ENCODE measurements around the gene CAPN3.
A peak's percentile ranks its signal among the peaks of the same experiment; 100 is the strongest.
"Not testable (repeated sequence)": the region's sequence is repeated elsewhere in the genome, so short reads cannot be mapped to it uniquely, and the experiment has no call there.

CAPN3 gene

DNA sequence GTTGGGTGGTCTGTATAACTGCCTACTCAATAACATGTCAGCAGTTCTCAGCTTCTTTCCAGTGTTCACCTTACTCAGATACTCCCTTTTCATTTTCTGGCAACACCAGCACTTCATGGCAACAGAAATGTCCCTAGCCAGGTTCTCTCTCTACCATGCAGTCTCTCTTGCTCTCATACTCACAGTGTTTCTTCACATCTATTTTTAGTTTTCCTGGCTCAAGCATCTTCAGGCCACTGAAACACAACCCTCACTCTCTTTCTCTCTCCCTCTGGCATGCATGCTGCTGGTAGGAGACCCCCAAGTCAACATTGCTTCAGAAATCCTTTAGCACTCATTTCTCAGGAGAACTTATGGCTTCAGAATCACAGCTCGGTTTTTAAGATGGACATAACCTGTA is at the start of gene CAPN3:
CAPN3 (plus strand) TSS at position 253 of the 400 bp plus-strand sequence. CDS start 305 bp downstream, outside the sequence.
- DNase-seq, result no peak

DNA sequence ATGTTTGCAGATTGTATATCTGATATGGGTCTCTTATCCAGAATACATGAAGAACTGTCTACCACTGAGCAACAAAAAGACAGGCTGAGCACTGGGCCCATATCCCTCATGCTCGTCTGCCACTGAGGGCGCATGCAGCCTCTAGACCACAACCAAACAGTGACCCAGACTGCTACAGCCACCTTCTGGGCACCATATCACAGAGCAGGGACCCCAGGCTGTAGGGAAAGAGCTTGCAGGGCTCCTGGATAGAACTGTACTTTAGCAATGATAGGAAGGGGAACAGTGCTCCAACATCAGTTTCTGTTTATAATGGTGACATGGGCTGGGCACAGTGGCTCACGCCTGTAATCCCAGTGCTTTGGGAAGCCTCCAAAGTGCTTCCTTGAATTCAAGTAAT is 45.8 kb upstream of the CAPN3 start:
- no peak for DNase-seq

DNA sequence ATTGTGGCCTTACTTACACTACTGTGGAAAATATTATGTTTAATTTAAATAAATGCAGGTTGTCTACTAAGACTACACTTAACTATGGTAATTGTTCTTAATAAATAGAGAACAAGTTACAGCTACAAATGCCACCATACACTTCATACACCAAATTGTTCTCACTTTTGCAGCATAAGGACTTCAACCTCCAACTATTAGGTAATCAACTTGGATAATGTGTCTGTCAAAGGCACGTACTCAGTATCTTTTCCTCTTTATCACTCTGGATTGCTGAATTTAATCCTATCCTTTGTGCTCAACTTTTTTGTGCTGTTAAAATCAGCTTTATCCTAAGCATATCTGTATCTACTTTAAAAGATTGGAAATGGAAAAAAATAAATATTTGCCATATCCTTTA is 44.5 kb upstream of the CAPN3 start:
- no peak for DNase-seq

DNA sequence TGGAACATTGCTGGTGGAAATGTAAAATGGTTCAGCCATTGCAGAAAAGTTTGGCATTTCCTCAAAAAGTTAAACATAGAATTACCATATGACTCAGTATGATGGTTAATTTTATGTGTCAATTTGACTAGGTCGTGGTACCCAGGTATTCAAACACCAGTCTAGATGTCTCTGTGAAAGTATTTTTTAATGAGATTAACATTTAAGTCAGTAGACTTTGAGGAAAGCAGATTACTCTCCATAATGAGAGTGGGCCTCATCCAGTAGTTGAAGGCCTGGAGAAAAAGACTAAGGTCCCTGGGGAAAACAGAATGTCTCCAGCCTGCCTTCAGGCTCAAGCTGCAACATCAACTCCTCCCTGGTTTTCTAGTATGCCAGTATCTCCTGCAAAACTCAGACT is 43.8 kb upstream of the CAPN3 start:
- no peak for DNase-seq

DNA sequence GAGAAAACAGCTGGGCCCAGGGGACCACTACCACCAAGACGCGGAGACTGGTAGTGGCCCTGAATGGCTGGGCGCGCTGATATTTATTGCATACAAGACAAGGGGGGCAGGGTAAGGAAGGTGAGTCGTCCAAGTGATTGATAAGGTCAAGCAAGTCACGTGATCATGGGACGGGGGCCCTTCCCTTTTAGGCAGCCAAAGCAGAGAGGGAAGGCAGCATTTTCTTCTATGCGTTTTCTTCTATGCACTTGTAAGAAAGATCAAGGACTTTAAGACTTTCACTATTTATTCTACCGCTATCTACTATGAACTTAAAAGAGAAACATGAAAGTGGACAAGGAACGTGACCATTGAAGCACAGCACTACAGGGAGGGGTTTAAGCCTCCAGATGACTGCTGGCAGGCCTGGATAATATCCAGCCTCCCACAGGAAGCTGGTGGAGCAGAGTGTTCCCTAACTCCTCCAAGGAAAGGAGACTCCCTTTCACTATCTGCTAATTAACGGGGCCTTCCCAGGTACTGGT is 43.0 kb upstream of the CAPN3 start:
- not testable (repeated sequence) for DNase-seq

DNA sequence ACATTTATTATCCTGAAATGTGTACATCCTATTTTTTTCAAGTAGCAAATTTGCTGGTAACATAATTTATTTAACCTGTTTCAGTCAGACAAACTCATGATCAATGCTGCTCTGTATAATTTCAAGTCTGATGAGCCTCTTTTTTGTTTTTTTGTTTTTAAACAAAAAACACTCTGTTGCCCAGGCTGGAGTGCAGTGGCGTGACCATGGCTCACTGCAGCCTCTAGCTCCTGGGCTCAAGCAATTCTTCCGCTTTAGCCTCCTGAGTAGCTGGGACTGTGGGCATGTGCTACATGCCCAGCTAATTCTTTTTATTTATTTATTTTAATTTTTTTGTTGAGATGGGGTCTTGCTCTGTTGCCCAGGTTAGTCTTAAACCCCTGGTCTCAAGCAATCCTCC is 40.1 kb upstream of the CAPN3 start:
- no peak for DNase-seq

DNA sequence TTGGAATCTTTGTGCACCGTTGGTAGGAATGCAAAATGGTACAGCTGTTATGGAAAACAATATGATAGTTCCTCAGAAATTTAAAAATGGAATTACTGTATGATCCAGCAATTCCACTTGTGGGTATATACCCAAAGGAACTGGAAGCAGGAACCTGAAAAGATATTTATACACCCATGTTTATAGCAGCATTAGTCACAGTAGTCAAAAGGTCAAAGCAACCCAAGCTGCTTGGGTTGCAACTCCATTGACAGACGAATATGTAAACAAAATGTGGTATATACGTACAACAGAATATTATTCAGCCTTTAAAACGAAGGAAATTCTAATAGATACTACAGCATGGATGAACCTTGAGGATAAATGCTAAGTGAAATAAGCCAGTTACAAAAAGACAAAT is 35.0 kb upstream of the CAPN3 start:
- no peak for DNase-seq

DNA sequence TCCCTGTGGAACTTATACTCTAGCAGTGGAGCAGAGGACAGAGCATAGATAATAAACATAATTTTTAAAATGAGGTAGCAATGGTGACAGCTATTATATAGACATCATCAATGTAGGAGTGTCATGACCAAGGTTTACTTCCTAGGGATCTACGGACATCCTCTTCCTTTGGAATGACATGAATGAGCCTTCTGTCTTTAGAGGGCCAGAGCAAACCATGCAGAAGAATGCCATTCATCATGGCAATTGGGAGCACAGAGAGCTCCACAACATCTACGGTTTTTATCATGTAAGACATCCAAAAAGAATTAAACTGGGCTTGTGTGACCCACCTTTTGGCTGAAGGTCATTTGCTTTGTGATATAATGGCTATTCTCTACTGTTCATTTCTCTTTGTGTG is 30.1 kb upstream of the CAPN3 start:
- DNase-seq, result peak; percentile 15

DNA sequence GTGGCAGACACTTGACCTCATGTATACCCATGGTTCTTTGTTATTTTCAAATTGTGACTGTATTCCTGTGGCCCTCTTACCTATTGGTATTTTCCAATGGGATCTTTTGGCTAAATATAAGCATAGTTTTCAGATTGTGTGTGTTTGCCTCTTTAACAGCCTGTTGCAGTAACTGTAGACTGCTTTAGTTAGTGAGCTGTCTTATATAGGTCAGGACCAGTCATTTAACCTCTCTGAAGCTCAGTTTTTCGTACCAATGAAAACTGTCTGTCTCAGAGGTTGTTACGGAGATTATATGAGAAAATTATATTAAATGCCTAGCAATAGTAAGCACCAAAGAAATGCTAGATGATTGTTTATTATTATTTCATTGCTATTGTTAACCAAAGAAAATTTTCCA is 29.3 kb upstream of the CAPN3 start:
- DNase-seq, result no peak

DNA sequence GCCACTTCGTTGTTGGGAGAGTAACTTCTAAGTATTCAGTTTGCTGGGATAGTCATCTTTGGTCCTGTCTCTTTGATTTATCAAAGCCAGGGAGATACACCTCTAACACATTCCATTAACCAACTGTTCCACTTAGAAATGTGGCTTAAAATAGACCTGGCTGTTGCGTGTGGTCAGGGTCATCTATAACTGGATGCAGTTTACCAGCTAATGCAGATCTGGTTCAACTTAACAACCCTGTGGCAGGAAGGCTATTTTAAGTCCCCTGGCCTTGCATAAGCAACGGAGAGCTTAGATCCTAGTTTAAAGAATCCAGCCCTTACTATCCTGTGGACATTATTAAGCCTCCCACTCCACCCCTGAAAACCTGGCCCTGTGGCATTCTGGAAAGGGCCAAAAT is 28.1 kb upstream of the CAPN3 start:
- DNase-seq, result no peak

DNA sequence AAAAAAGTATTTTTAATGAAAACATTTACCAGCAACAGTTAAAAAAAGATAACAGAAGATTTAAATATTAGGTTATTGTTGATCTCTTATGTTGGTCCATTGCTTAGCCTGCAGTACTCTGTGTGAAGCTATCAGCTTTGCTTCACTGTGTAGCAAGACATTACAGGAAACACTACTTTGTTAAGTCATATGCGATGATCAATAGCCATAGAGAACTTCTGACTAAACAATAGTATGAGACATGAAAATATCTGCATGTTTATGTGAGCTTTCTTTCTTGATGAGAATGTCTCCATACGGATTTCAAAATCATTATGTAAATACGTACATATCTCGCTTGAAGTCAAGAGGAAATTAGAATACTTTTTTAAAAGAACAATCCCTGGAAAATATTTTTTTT is 27.0 kb upstream of the CAPN3 start:
- DNase-seq, result no peak

DNA sequence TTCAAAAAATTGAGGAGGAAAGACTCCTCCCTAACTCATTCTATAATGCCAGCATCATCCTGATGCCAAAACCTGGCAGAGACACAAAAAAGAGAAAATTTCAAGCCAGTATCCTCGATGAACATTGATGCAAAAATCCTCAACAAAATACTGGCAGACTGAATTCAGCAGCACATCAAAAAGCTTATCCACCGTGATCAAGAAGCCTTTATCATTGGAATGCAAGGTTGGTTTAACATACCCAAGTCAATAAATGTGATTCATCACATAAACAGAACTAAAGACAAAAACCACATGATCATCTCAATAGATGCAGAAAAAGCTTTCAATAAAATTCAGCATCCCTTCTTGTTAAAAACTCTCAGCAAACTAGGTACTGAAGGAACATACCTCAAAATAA is 24.2 kb upstream of the CAPN3 start:
- DNase-seq, result no peak

DNA sequence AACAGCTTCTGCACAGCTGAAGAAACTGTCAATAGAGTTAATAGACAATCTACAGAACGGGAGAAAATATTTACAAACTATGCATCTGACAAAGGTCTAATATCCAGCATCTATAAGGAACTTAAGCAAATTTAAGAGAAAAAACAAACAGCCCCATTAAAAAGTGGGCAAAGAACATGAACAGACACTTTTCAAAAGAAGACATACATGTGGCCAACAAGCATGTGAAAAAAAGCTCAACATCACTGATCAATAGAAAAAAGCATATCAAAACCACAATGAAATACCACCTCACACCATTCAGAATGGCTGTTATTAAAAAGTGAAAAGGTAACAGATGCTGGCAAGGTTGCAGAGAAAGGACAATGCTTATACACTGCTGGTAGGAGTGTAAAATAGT is 22.7 kb upstream of the CAPN3 start:
- not testable (repeated sequence) for DNase-seq

DNA sequence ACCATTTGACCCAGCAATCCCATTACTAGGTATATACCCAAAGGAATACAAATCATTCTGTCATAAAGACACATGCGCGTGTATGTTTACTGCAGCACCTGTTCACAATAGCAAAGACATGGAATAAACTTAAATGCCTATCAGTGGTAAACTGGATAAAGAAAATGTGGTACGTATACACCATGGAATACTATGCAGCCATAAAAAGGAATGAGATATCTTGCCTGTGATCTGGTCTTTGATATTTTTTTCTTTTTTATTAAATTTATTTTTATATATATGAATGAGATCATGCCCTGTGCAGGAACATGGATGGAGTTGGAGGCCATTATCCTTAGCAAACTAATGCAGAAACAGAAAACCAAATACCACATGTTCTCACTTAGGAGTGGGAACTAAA is 22.2 kb upstream of the CAPN3 start:
- not testable (repeated sequence) for DNase-seq

DNA sequence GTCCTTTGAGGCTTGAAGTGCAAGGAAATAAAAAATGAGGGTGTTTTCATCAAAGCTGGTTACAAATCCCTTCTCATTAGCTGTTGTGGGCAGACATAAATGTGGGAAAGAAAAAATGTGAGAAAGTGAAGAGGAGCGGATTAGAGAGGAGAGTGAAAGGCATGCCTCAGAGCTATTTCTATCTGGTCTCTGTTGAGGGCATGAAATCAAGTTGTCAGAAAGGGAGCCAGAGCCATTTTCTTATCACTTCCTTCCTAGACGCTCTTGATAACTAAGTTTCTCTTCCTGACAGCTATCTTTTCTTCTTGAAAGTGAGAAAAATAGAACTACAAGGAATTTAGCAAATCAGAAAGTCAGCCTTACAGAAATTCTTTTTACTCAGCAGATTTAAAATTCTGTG is 20.8 kb upstream of the CAPN3 start:
- no peak for DNase-seq

DNA sequence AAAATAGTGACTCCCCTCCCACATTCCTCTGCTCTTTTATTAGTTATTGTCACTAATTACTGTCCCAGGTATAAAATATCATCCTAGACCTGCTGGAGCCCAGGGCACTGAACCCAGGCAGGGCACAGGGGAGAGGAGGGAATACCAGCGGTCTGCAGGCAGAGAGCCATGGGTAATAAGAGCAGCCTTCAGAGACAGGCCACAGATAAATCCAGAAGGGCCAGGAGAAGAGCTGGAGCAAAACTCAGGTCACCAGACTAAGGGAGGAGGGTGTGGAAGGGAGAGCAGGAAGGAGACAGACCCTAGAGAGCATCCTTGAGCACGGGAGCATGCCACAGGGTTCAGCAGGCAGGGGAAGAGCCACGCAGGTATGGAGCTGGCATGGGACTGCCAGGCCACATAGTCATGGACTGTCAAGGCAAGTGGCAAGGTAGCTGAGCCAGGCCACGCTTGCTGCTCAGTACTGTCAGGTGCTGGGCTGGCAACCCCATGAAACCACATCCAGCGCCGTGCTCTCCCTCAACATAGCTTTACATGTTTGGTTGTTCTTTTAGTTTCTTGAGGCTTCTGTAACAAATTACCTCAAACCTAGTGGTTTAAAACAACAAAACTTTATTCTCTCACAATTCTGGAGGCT is 15.6 kb upstream of the CAPN3 start:
- no peak for DNase-seq

DNA sequence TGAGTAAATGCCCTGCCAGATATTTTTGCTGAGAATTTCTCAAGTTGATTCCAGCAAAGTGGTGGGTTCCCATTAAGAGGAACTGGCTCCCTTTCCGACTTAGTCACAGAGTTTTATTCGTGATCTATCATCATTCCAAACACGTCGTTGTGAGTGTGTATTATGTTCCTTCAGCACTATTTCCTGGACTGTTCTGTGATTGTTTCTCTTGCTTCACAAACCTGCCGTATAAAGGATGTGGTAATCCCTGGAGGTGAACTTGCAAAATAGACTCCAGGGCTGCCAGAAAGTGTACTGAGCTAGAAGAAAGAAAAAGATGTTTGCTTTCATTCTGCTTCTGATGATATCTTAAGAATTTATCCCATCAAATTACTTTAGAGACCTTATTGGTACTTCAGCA is 14.5 kb upstream of the CAPN3 start:
- DNase-seq, result no peak

DNA sequence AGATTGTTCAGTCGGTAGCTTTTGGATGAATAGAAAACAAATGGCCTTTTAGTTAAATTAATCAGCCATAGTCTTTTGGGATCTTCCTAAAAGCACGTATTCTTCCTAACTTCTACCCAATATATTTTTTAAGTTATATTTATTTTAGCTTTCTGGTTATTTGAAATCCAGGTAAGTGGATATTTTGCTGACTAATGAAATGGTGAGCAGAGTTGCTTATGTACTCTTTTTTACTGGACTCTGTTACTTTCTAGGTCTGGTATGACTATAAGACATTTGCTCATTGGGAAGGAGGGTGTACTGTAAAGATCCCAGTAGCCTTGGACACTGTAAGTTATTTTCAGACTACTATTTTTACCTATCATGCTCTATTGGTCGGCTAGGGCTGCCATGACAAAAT is 13.8 kb upstream of the CAPN3 start:
- DNase-seq, result no peak

DNA sequence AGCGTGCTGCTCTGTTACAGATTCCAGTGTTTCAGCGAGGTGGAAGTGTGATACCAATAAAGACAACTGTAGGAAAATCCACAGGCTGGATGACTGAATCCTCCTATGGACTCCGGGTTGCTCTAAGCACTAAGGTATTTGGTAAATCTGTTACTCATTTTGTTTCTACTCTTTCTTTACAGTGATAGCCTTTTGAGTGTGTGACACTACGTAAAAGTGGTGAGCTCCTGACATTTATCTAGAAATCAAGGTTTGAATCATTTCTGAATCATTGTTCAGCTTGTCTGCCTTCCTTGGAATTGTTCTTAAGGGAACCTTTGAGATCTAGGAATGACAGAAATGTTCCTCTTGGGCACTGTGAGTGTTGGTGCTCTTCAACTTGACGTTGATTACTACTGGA is 11.2 kb upstream of the CAPN3 start:
- DNase-seq, result no peak

DNA sequence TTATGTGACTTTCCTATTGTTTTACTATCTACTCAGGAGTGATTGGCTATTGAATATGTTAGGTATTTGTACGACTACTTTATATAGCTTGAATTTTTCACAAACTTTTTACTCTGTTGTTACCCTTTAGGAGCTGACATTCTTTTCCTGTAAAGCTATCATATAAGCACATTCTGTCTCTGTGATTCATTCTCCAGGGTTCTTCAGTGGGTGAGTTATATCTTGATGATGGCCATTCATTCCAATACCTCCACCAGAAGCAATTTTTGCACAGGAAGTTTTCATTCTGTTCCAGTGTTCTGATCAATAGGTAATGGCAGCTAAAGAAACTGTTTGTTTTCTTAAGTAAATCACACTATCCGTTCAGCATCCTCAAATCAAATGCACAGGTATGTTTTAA is 10.1 kb upstream of the CAPN3 start:
- no peak for DNase-seq

DNA sequence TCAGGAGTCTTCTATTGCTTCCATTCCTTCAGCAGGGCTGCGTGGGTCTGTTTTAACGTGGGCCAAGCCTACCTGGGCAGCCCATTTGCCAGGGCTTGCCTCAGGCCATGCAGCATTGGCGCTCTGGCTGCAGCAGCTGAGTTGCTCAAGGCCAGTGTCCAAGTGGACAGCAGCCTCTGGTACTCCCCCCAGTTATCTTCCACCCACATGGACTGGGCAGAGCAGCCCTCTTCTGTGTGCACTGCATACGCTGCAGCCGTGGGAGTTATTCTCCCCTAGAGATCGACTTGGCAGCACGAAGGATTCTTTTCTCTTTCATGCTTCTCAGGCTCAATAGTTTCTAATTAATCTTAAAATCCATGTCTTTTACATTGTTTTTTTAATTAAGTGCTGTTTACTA is 6.9 kb upstream of the CAPN3 start:
- no peak for DNase-seq

DNA sequence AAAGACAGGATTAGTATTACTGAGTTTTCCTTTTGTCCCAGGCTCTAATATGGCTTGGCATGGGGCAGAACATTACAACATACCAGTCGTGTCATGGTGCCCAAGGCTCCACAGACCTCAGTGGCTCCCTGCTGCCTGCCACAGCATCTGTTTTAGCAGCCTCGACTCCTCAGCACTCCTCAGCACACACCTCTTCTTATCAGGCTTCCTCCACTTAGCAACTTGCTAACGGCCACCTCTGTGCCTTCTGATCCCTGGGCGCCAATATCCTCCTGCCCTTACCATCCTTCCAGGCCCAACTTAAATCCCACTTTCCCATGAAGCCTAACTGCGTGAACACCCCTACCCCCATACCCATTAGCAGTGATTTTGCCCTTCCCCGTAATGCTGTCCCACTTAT is 6.2 kb upstream of the CAPN3 start:
- DNase-seq, result no peak

DNA sequence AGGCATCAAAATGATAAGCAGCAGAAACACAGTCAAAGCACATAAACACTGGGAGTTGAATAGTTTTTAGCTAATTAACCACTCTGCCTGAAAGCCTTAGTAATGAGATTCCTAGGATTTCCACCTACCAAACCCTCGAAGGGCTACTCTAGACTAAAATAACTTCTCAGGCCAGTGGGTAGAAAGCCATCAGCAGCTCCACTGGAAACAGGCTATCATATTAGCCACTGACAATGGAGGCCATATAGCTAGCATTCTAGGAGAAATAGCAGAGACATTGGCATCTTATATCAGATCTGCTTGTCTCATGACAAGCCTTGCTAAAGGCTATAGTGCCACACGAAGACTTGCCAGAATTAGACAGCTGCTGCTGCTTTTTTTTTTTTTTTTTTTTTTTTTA is 4.5 kb upstream of the CAPN3 start:
- no peak for DNase-seq

DNA sequence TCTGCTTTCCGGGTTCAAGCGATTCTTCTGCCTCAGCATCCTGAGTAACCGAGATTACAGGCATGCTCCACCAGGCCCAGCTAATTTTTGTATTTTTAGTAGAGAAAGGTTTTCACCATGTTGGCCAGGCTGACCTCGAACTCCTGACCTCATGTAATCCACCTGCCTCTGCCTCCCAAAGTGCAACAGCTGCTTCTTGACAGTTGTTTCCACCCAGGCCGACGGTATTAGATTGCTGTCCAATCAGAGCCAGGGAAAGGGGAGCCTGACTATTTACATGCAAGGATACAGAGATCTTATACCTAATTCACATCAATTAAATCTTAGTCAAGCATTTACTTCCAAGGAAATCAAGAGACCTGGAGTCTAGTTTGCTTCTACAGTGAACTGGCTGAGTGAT is 4.0 kb upstream of the CAPN3 start:
- DNase-seq, result no peak

DNA sequence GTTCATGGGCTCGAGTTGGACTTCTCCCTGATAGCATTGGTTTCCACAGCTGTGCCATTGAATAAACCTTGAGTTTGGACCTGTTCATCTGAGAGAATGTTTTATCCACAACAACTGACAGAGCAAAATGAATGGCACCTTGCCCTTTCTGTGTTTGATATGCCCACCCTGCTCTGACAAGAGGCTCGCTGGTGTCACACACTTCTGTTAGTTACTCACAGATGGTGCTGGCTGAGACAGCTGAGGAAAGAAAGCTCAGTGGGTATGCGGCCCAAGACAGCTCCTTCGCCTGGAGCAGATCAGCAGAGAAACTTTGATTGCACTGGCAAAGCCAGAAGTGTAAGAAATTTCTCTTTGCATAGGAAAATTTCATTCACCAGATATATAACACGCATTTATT is 2.5 kb upstream of the CAPN3 start:
- DNase-seq, result no peak

DNA sequence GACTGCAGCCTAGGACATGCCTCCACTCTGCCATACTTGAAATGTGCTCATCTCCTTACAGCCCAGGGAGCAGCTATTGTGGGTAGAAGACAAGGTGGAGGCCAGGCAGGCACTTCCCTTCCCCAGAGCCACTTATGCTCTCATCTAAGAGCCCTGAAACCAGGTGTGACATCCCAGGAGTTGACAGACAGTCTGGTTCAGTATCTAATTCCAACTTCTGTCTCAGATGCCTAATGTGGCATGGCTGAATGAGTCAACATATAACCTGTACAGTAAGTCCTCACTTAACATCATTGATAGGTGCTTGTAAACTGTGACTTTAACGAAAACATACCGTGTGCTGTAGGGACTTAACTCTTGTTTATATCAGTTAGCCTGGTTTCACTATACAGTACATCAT is 1.2 kb upstream of the CAPN3 start:
- DNase-seq, result no peak

Data from eye (tissue), 1 donor.